ENCODE results near the gene PRSS38. TPM values are rescaled to one million over a fixed set of nuclear protein-coding genes. Genes with fewer than 3 reads are reported as not detected.

PRSS38 gene
- total and polyA plus RNA-seq, 2 donors = not detected

DNA sequence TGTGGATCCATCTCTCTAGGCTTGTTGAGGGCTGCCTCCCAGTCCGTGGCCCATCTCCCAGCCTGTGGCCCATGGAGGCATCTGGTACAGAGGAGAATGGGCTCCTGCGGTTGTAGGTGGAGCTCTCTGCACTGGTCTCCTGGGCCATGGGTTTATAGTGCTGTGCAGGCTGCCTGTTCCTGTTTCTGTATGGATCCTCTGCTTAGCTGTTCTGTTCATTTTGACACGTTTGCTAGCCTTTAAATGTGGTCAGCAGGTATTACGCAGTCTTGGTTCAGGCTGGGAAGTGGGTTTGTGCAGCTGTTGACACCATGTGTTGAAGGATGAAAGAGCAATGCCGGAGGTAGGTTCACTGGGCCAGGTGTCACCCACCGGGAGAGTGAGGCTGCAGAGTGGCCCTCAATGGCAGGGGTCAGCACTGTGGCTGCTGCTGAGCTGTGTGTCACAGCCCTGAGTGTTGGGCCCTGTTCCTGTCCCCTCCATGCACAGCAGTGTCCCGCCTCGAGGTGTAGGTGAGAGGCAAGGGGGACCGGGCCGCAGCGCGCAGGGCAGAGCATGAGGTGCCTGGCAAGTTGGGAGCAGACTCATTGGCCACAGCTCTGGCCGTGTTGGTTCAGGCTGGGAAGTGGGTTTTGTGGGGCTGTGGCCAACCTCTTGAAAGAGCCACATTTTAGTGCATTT, 41.3 kb upstream of the PRSS38 start:
- no peak for DNase-seq (ENCODE audit: extremely low spot score)
- WGBS = 91% methylated on average over 13 of the region's 13 CpGs
- Histone ChIP-seq H3K4me3 (ENCODE audit: low read depth, low read length) (no peak overlapping the region), H3K4me1 (ENCODE audit: insufficient read depth) (no peaks in the 10 kb centered on the region), H3K36me3 (ENCODE audit: insufficient read depth) (no peaks in the 10 kb centered on the region), H3K27ac (ENCODE audit: low read depth) (no peak overlapping the region)

DNA sequence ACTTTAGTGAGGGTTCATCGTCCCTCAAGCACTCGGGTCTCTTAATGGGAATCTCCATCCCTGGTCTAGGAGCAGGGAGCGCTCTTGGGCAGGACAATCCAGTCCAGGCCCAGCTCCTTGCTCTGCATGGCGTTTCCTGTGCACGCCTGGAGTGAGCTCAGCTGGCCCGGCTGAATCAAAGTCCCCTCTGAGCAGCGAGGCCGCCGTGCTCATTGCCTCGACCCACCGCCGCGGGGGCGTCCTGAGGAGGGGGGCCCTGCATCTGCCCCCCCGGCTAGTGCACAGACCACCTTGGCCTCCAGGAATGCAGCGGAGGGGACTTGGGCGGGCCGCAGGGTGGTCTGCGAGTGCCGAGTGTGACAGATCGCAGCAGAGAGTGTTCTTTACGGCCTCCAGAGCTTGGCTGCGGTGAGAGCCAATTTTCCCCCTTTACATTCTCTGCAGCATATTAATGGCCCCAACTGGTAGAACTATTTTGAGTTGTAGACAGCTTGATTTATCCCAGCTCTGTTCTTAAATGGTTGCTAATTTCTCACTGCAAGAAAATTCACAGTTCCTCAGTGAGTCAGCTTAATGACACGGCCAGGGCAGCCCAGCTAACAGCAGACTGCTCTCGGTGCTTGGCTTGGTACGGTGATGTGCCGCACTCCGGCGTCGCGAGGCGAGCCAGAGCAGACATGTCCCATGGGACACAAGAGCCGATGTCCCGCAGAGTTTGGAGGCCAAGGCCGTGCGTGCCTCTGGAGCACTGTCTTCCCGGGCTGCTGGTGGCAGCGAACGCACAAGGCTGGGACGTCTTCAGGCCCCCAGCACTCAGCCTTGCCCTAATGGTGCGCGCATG, 40.4 kb upstream of the PRSS38 start:
- no peaks in the 10 kb centered on the region for H3K36me3 ChIP-seq (ENCODE audit: insufficient read depth)
- no peak overlapping the region for H3K4me3 ChIP-seq (ENCODE audit: low read depth, low read length)
- DNase-seq (ENCODE audit: extremely low spot score) = no peak
- no peaks in the 10 kb centered on the region for H3K4me1 ChIP-seq (ENCODE audit: insufficient read depth)
- no peak overlapping the region for H3K27ac ChIP-seq (ENCODE audit: low read depth)
- WGBS = 74% methylated on average over 42 of the region's 42 CpGs

DNA sequence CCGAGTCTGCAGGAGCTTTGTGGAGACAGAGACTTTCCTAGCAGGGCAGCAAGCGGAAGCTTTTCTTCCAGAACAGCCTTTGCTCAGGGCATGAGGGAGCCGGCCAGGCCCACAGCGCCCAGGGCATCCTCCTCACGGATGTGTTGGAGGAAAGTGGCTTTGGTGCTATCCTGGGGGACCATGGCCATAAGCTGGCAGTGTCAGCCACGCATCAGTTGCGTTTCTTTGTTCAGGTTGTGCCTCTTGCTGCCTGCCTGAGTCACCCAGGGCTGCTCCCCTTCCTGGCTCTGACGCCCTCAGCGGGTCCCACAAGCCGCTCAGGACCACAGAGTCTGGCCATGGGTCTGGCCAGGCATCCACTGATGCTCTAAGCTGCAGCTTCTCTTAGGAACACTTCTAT, 39.6 kb upstream of the PRSS38 start:
- Histone ChIP-seq H3K36me3 (ENCODE audit: insufficient read depth) (peaks cover 4% of the 10 kb centered on the region), H3K27ac (ENCODE audit: low read depth) (no peak overlapping the region), H3K4me1 (ENCODE audit: insufficient read depth) (no peaks in the 10 kb centered on the region), H3K4me3 (ENCODE audit: low read depth, low read length) (no peak overlapping the region)
- DNase-seq (ENCODE audit: extremely low spot score) = no peak
- 95% methylated on average over 10 of the region's 10 CpGs for WGBS

DNA sequence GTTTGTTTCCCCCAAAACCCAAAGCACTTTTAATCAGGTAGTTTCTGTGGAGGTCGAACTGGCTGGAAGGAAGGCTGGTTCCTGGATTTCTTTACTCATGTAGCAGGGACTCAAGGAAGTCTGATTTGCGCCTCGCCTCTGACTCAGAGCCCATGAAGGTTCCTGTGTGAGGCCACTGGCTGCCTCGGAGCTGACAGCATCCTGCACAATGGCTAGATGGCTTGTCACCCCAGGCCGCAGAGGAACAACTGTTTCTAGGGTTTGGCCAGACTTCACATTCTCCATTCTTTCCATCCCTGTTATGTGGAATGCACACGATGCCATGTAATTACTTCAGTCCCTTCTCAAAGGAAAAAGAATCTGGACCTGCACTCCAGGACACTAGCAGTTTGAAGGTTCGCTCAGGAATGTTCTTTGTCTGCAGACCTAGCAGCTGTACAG, 39.1 kb upstream of the PRSS38 start:
- H3K4me1 ChIP-seq (ENCODE audit: insufficient read depth) = no peaks in the 10 kb centered on the region
- peaks cover 4% of the 10 kb centered on the region for H3K36me3 ChIP-seq (ENCODE audit: insufficient read depth)
- no peak overlapping the region for H3K4me3 ChIP-seq (ENCODE audit: low read depth, low read length)
- WGBS = 92% methylated on average over 7 of the region's 7 CpGs
- no peak overlapping the region for H3K27ac ChIP-seq (ENCODE audit: low read depth)
- no peak for DNase-seq (ENCODE audit: extremely low spot score)

DNA sequence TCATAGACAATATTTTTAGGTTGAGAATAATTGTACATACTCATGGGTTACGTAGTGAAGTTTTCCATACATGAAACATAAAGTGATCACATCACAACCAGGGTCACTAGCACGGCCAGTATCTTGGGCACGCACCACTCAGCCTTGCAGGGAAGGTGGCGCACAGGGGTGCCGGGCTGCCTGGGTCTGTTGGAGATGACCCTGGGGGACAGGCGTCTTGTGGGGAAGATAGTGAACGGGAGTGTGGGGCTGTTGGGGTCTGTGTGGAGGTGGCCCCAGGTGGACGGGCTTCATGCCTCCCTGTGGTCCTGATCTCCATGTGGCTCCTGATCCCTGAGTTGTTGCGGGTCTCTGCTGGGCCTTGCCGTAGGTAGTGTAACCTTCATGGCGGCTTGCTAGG, 38.3 kb upstream of the PRSS38 start:
- Histone ChIP-seq H3K27ac (ENCODE audit: low read depth) (no peak overlapping the region), H3K36me3 (ENCODE audit: insufficient read depth) (peaks cover 4% of the 10 kb centered on the region), H3K4me1 (ENCODE audit: insufficient read depth) (no peaks in the 10 kb centered on the region), H3K4me3 (ENCODE audit: low read depth, low read length) (no peak overlapping the region)
- no peak for DNase-seq (ENCODE audit: extremely low spot score)
- WGBS = 94% methylated on average over 11 of the region's 11 CpGs

DNA sequence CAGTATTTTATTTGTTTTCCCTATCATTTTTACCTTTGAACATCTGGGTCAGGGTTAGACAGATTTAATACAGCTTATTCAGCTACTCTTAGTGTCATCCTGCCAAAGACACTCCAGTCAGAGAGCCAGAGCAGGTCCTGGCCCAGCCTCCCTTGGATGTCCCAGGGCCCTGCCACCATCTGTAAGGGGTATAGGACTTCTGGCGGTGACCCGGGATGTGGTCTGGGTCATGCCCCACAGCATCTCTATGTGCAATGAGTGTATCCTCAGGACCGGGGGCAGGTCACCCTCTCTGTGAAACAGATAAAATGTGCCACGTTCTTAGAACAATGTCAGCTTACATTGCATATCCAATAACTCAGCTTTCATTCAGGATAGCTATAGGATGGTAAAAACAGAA, 37.8 kb upstream of the PRSS38 start:
- Histone ChIP-seq H3K36me3 (ENCODE audit: insufficient read depth) (peaks cover 4% of the 10 kb centered on the region), H3K4me3 (ENCODE audit: low read depth, low read length) (no peak overlapping the region), H3K27ac (ENCODE audit: low read depth) (no peak overlapping the region), H3K4me1 (ENCODE audit: insufficient read depth) (no peaks in the 10 kb centered on the region)
- 95% methylated on average over 4 of the region's 4 CpGs for WGBS
- no peak for DNase-seq (ENCODE audit: extremely low spot score)

DNA sequence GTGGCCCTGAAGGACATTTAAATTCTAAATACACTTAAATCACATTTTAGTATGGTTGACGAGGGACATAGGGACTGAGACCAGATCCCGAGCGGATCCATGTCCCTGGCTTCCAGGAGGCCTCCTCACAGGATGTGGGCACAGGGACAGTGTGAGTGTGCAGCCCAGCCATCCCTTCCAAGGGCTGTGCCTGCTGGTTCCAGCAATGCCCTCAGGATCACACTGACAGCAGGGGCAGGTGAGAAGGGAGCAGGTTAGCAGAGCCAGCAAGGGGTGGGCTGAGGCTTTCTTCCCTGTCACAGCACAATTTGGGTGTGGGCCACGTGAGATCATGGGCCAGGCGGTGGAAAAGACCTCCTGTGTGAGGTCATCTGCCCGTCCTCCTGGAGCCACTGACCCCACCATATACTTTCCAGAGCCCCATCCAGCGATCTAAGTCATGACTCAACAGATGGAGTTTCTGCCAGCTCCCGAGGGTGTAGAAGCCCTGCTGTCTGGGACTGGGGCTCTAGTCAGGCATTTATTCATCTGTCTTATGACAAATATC, 37.0 kb upstream of the PRSS38 start:
- H3K4me3 ChIP-seq (ENCODE audit: low read depth, low read length) = no peak overlapping the region
- H3K4me1 ChIP-seq (ENCODE audit: insufficient read depth) = no peaks in the 10 kb centered on the region
- 83% methylated on average over 8 of the region's 8 CpGs for WGBS
- no peak for DNase-seq (ENCODE audit: extremely low spot score)
- peaks cover 4% of the 10 kb centered on the region for H3K36me3 ChIP-seq (ENCODE audit: insufficient read depth)
- no peak overlapping the region for H3K27ac ChIP-seq (ENCODE audit: low read depth)

DNA sequence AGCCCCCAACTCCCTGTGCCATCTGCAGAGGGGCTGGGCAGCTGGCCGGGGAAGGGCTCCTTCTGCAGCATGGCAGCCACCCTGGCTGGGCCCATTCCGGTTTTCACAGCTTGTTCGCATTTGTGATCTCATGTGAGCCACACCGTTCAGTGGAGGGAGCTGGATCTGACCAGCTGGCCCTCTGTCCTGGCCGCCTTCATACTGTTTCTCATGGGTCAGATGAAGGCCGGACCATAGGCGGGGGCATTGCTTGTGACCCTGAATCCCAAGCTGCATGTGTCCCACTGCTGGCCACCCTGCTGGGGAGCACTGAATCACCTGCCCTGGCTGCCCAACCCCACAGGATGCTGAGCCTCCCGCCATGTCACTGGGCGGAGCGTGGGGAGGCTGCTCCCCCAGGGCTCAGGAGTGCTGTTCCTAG, 36.4 kb upstream of the PRSS38 start:
- no peak for DNase-seq (ENCODE audit: extremely low spot score)
- H3K36me3 ChIP-seq (ENCODE audit: insufficient read depth) = peaks cover 4% of the 10 kb centered on the region
- 88% methylated on average over 10 of the region's 10 CpGs for WGBS
- no peak overlapping the region for H3K4me3 ChIP-seq (ENCODE audit: low read depth, low read length)
- no peak overlapping the region for H3K27ac ChIP-seq (ENCODE audit: low read depth)
- no peaks in the 10 kb centered on the region for H3K4me1 ChIP-seq (ENCODE audit: insufficient read depth)

DNA sequence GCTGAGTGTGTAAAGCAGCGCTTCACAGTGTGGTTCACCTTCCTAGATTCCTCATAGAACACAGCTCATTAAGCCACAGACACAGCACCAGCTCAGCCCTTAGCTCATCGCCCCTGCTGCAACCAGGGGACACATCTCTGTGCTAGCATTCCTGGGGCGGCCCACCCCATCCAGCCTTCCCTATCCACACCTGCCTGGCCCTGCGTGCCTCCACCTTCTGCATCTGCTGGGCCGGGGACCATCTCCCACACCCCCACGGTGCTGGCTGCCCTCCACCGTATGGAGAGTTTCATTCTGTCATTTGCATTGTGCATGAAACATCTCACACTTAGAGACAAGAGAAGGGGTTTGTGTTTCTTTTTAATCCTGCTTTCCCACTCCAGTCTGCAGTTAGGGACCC, 35.8 kb upstream of the PRSS38 start:
- DNase-seq (ENCODE audit: extremely low spot score) = no peak
- WGBS = 89% methylated on average over 7 of the region's 7 CpGs
- no peak overlapping the region for H3K27ac ChIP-seq (ENCODE audit: low read depth)
- H3K36me3 ChIP-seq (ENCODE audit: insufficient read depth) = peaks cover 4% of the 10 kb centered on the region
- H3K4me3 ChIP-seq (ENCODE audit: low read depth, low read length) = no peak overlapping the region
- H3K4me1 ChIP-seq (ENCODE audit: insufficient read depth) = no peaks in the 10 kb centered on the region

DNA sequence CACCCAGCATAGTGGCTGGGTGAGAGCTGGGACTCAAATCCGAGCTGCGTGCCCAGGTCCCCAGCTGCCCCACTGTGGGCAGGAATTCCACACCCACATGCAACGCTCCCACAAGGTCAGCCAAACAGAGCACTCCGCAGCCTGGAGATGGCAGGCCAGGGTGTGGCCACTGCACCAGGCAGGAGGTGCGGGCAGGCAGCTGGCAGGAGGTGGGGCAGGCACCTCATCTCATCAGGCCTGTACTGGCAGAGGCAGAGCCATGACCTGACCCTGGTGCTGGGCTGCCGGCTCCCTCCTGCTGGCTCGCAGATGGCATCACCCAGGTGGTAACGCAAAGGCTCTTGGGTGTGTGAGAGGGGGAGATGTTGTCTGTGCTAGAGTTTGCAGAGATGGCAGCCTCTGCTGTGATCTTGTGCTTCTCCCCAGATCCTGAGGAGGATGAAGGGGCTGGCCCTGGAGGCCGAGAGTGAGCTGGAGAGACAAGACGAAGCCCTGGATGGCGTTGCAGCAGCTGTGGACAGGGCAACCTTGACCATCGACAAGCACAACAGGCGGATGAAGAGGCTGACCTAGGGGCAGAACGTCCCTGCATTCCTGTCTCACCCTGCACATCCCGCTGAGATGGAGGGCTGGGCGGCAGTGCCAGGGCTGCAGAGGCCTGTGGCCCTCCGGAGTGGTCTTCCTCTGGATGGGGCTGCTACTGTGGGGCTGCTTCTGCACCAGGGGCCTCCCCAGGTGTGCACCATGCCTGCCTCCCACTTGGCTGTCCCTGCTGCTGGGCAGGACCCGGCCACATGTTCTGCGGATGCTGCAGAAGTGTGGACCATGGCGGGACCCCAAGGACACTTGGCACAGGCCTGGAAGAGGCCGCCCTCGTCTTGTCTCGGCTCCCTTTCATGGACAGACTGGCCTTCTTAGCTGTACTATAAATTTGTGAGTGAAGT, 35.1 kb upstream of the PRSS38 start:
- Histone ChIP-seq H3K36me3 (ENCODE audit: insufficient read depth) (peaks cover 4% of the 10 kb centered on the region), H3K4me3 (ENCODE audit: low read depth, low read length) (no peak overlapping the region), H3K27ac (ENCODE audit: low read depth) (no peak overlapping the region), H3K4me1 (ENCODE audit: insufficient read depth) (no peaks in the 10 kb centered on the region)
- WGBS = 88% methylated on average over 23 of the region's 23 CpGs
- DNase-seq (ENCODE audit: extremely low spot score) = no peak

DNA sequence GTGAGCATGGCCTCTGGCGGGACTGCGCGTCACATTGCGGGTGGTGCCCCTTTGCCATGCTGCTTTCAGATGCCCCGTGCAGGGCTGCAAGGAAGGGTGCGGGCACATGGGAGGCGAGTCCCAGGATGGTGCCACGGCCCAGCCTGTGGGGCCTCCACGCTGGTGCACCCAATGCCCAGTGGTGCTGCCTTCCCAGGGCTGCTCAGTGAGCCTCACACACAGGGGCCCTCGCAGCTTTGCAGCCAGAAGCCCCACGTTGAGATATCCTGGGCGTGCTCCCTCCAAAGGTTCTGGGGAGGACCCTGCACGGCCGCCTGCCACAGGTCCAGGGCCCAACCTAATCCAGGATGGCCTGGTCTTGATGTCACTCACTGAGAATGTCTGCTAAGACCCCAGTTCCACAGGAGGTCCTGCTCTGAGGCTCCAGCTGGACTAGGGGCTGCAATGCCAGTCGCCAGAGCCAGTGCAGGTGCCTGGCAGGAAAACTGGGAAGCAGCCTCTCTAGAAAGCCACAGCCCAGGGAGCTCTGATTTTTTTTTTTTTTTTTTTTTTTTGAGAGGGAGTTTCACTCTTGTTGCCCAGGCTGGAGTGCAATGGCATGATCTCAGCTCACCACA, 34.1 kb upstream of the PRSS38 start:
- no peak overlapping the region for H3K4me3 ChIP-seq (ENCODE audit: low read depth, low read length)
- no peaks in the 10 kb centered on the region for H3K4me1 ChIP-seq (ENCODE audit: insufficient read depth)
- no peak for DNase-seq (ENCODE audit: extremely low spot score)
- WGBS = 93% methylated on average over 15 of the region's 15 CpGs
- H3K36me3 ChIP-seq (ENCODE audit: insufficient read depth) = peaks cover 4% of the 10 kb centered on the region
- no peak overlapping the region for H3K27ac ChIP-seq (ENCODE audit: low read depth)

DNA sequence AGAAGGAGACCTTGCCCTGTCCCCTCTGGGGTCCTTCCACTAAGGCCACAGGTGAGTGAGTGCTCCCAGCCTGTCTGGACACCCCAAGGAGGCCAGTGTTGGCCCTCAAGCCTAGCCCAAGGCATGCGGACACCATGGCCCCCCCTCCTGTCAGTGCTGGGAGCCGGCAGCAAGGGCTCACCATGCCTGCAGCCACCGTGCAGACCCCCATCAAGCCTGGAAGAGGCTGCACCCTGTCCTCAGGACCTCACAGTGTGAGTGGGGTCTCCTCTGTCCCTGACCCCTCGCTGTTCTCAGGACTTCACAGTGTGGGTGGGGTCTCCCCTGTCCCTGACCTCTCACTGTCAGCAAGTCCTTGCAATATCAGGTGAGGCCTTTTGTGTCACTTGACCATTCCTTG, 33.2 kb upstream of the PRSS38 start:
- Histone ChIP-seq H3K4me3 (ENCODE audit: low read depth, low read length) (no peak overlapping the region), H3K36me3 (ENCODE audit: insufficient read depth) (peaks cover 4% of the 10 kb centered on the region), H3K27ac (ENCODE audit: low read depth) (no peak overlapping the region), H3K4me1 (ENCODE audit: insufficient read depth) (no peaks in the 10 kb centered on the region)
- no peak for DNase-seq (ENCODE audit: extremely low spot score)
- WGBS = 88% methylated on average over 4 of the region's 4 CpGs
